K562 (cell line): ENCODE measurements around the gene L3MBTL1. TPM values are rescaled to one million over a fixed set of nuclear protein-coding genes. Genes with fewer than 3 reads are reported as not detected.

Experiments used
- ATAC-seq: fragments of 200-7000 bp; cut with Tn5 transposase; 3 replicates; pipeline ENCODE4 v1.9.1; 2020; ENCODE audit warnings: moderate library complexity
- BruUV-seq: library from RNA; stranded (reverse); fragments of 400-500 nt; replicated peaks from 2 replicates; lab custom pipeline; 2021; lab: Mats Ljungman, UMichigan
- CTCF ChIA-PET: fragments of 300-600 bp; formaldehyde crosslinking; extraction: SDS; loops from one replicate; lab custom pipeline; 2021; ENCODE audit warnings: low intra/inter-chr PET ratio; lab: Yijun Ruan, JAX
- POLR2A ChIA-PET: fragments of 300-600, 350-650 bp; sonication (Branson Sonifier 250); formaldehyde crosslinking; extraction: SDS; loops from one replicate; lab custom pipeline; 2021; ENCODE audit warnings: antibody characterized with exemption, inconsistent platforms; lab: Yijun Ruan, JAX
- DNase-seq, 4 experiments: peaks; one replicate each; pipeline versions ENCODE4 v3.0.0 to v3.0.0-alpha.2; 2011 to 2018; ENCODE audit warnings: low spot score in 3 of 4, mixed read lengths in 3 of 4; ENCODE audit errors: extremely low read depth in 1 of 4
- FAIRE-seq: peaks from 2 replicates; lab custom pipeline; 2011; peaks lifted over from hg19 to GRCh38; lab: Jason Lieb, UNC
- H2AFZ ChIP-seq: 2 replicates; pipeline ENCODE4 v1.6.0; 2011; ENCODE audit warnings: low read depth, low read length, control low read depth, inconsistent platforms
- H3K27ac ChIP-seq: fragments of 200-600 bp; 3 replicates; pipeline ENCODE4 v1.8.0; 2011; ENCODE audit warnings: low read depth, mild to moderate bottlenecking, control low read depth, inconsistent platforms, low read length, moderate library complexity, mixed read lengths; ENCODE audit errors: extremely low read depth
- H3K27me3 ChIP-seq, 2 experiments: fragments of 300-600 bp in 1 of 2; 2 replicates in 1 of 2; 3 replicates in 1 of 2; pipeline versions ENCODE4 v1.6.0 to v1.8.0; 2011; ENCODE audit warnings: inconsistent platforms in 2 of 2, low read length in 2 of 2, mild to moderate bottlenecking in 1 of 2, mixed read lengths in 1 of 2, moderate library complexity in 1 of 2; ENCODE audit not compliant: control insufficient read depth in 2 of 2, insufficient read depth in 2 of 2
- H3K36me3 ChIP-seq: fragments of 300-600 bp; 3 replicates; pipeline ENCODE4 v1.8.0; 2011; ENCODE audit warnings: mild to moderate bottlenecking, low read length, inconsistent platforms; ENCODE audit not compliant: control insufficient read depth, insufficient read depth
- H3K4me1 ChIP-seq, 2 experiments: fragments of 200-600 bp in 1 of 2; replicated peaks in 1 of 2; 2 replicates in 1 of 2; 3 replicates in 1 of 2; pipeline versions ENCODE4 v1.5.1 to v1.8.0; 2011; ENCODE audit warnings: inconsistent platforms in 2 of 2, low read length in 2 of 2, mild to moderate bottlenecking in 1 of 2, mixed read lengths in 1 of 2, moderate library complexity in 1 of 2; ENCODE audit not compliant: control insufficient read depth in 2 of 2, insufficient read depth in 2 of 2
- H3K4me2 ChIP-seq: 2 replicates; pipeline ENCODE4 v1.6.1; 2011; ENCODE audit warnings: low read length, control low read depth, inconsistent platforms, mixed read lengths; ENCODE audit not compliant: insufficient read depth
- H3K4me3 ChIP-seq: fragments of 200-600 bp; sonication (generic), shearing (Covaris generic); 2 replicates; pipeline ENCODE4 v1.5.1; 2016; ENCODE audit warnings: control low read depth, inconsistent platforms
- H3K79me2 ChIP-seq: fragments of 200-600 bp; 3 replicates; pipeline ENCODE4 v1.8.0; 2011; ENCODE audit warnings: low read length, inconsistent platforms; ENCODE audit not compliant: control insufficient read depth, insufficient read depth
- H3K9ac ChIP-seq, 2 experiments: 2 replicates each; pipeline versions ENCODE4 v1.6.0 to v1.6.1; 2011; ENCODE audit warnings: low read depth in 2 of 2, low read length in 2 of 2, control low read depth in 1 of 2, inconsistent platforms in 1 of 2, mild to moderate bottlenecking in 1 of 2, mixed read lengths in 1 of 2; ENCODE audit not compliant: insufficient read depth in 1 of 2
- H3K9me1 ChIP-seq: one replicate; pipeline ENCODE4 v1.6.0; 2011; ENCODE audit warnings: inconsistent platforms, mild to moderate bottlenecking, low read length, moderate library complexity; ENCODE audit not compliant: control insufficient read depth, insufficient read depth
- H3K9me3 ChIP-seq: replicated peaks from 2 replicates; pipeline ENCODE4 v1.5.1; 2011; ENCODE audit warnings: low read depth, low read length, inconsistent platforms; ENCODE audit not compliant: control insufficient read depth, insufficient read depth
- H4K20me1 ChIP-seq: replicated peaks from 2 replicates; pipeline ENCODE4 v1.6.1; 2011; ENCODE audit warnings: low read length, inconsistent platforms, mixed read lengths; ENCODE audit not compliant: control insufficient read depth, insufficient read depth
- CTBP1 ChIP-seq: fragments of 450-650 bp; IDR thresholded peaks from 2 replicates; pipeline ENCODE4 v1.6.1; 2016; ENCODE audit warnings: borderline replicate concordance
- HNRNPH1 ChIP-seq: fragments of 200-400 bp; formaldehyde crosslinking; optimal IDR thresholded peaks from 2 replicates; pipeline ENCODE3; 2017; ENCODE audit warnings: low read depth, mild to moderate bottlenecking, low read length, moderate library complexity
- HSF4 ChIP-seq: fragments of 250-450 bp; sonication (Bioruptor Pico); IDR thresholded peaks from 2 replicates; pipeline ENCODE4 v2.1.2; 2022; ENCODE audit warnings: mild to moderate bottlenecking, moderate library complexity, borderline replicate concordance
- JUNB ChIP-seq: fragments of 450-650 bp; formaldehyde crosslinking; conservative IDR thresholded peaks from 2 replicates; pipeline ENCODE4 v1.4.0; 2020; ENCODE audit warnings: mild to moderate bottlenecking
- L3MBTL2 ChIP-seq: fragments of 450-650 bp; IDR thresholded peaks from 2 replicates; pipeline ENCODE4 v1.6.1; 2016; ENCODE audit warnings: mild to moderate bottlenecking, moderate library complexity
- POU5F1 ChIP-seq: fragments of 150-350 bp; IDR thresholded peaks from 2 replicates; pipeline ENCODE4 v1.6.1; 2014; ENCODE audit warnings: borderline replicate concordance, low read length, low read depth, mild to moderate bottlenecking; ENCODE audit not compliant: partially characterized antibody
- TEAD4 ChIP-seq, 2 experiments: sonication (generic) in 1 of 2; formaldehyde crosslinking in 1 of 2; IDR thresholded peaks; 2 replicates each; pipeline versions ENCODE4 v1.6.1 to v1.8.0; 2012 to 2022; ENCODE audit warnings: borderline replicate concordance in 1 of 2, inconsistent platforms in 1 of 2, low read length in 1 of 2, mild to moderate bottlenecking in 1 of 2, missing genetic modification reagents in 1 of 2
- ZNF217 ChIP-seq: sonication (generic); formaldehyde crosslinking; IDR thresholded peaks from 2 replicates; pipeline ENCODE4 v1.8.0; 2022; ENCODE audit warnings: mild to moderate bottlenecking, missing genetic modification reagents
- ZNF79 ChIP-seq: fragments of 250-450 bp; sonication (Bioruptor Pico); IDR thresholded peaks from 2 replicates; pipeline ENCODE4 v1.4.0; 2020; ENCODE audit warnings: low read depth, mild to moderate bottlenecking, moderate library complexity
- ZSCAN32 ChIP-seq: fragments of 450-650 bp; formaldehyde crosslinking; IDR thresholded peaks from 2 replicates; pipeline ENCODE4 v1.4.0; 2020; ENCODE audit warnings: mild to moderate bottlenecking, moderate library complexity
- WGBS: fragments of 100-300 bp; shearing (Covaris generic); methylation state at CpG from one replicate; pipeline ENCODE4 v1.1.6; 2016; ENCODE audit warnings: low coverage, mixed read lengths; ENCODE audit not compliant: insufficient coverage; ENCODE audit errors: missing lambda C conversion rate; 5-methylcytosine and 5-hydroxymethylcytosine counted together
- in situ Hi-C: fragments of 300-500 bp; cut with MboI; formaldehyde crosslinking; loops from 4 replicates; pipeline ENCODE4 v1.15.0; 2018; ENCODE audit warnings: inconsistent platforms, mixed read lengths
- intact Hi-C: fragments of 100-400 bp; cut with micrococcal nuclease; formaldehyde crosslinking; loops from 2 replicates; pipeline ENCODE4 v1.14.2; 2022
- polyA plus RNA-seq, 8 experiments: library from polyadenylated mRNA; depleted of rRNA in 4 of 8; stranded (reverse) in 5 of 8; unstranded in 3 of 8; fragments of >200 nt; fragmentation: Nextera tagmentation in 2 of 8; fragmentation: Illumina TruSeq in 1 of 8; extraction: Ambion mirVana in 2 of 8; extraction: Trizol in 1 of 8; gene quantifications; 2 replicates each; pipeline versions ENCODE4 v1.2.1 to v1.2.3, GENCODE V29; 2011 to 2014; ENCODE audit warnings: inconsistent platforms in 1 of 8, missing spikeins in 1 of 8
- total RNA-seq, 7 experiments: library from RNA; depleted of rRNA in 6 of 7; stranded (reverse); fragments of >200 nt in 6 of 7; fragmentation: Illumina TruSeq in 2 of 7; extraction: Trizol in 2 of 7; gene quantifications; 2 replicates each; pipeline versions ENCODE4 v1.2.1 to v1.2.3, GENCODE V29; 2011 to 2021; ENCODE audit warnings: low replicate concordance in 1 of 7
- TF ChIP-seq, protein P1 (sequence below): fragments of 250-450 bp; sonication (Bioruptor Pico); IDR thresholded peaks from 2 replicates; pipeline ENCODE4 v1.5.0; 2020; ENCODE audit warnings: mild to moderate bottlenecking, borderline replicate concordance
- TF ChIP-seq, protein P2 (sequence below), 2 experiments: fragments of 450-650 bp; IDR thresholded peaks; 2 replicates each; pipeline ENCODE4 v1.6.1; 2016; ENCODE audit warnings: mild to moderate bottlenecking in 2 of 2, borderline replicate concordance in 1 of 2, low read depth in 1 of 2, moderate library complexity in 1 of 2

The L3MBTL1 gene
- total and polyA plus RNA-seq, 9 of the 15 experiments (the other 6 are each of a cell fraction or from before 2014, with no cell fraction given), result 0.77 to 10.0 (median 4.4) TPM

DNA sequence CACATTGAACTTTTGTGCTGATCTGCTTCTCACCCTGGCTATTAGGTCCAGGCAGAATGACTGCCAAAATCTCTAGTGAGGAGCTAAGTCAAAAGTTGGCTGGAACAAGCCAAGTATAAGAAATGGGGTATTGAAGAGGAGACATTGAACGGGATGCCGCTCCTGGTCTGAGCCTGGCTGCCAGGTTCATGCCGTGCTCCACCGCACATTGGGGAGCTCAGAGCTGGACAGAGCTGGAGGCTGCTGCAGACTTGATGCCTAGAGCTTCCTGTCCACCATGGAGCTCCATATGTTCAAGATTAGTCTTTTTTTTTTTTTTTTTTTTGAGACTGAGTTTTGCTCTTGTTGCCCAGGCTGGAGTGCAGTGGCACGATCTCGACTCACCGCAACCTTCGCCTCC lies 79.1 kb downstream of the L3MBTL1 start:
- Histone ChIP-seq H4K20me1 (no peaks in the 10 kb centered on the region), H2AFZ (no peak overlapping the region), H3K36me3 (no peaks in the 10 kb centered on the region), H3K27me3 (no peaks in the 10 kb centered on the region), H3K4me2 (no peak overlapping the region), H3K9ac (no peak overlapping the region), H3K27ac (no peak overlapping the region), H3K4me3 (no peak overlapping the region), H3K9me1 (no peaks in the 10 kb centered on the region), H3K4me1 (peaks cover 25 to 26% of the 10 kb centered on the region in 2 experiments), H3K79me2 (peaks cover 6% of the 10 kb centered on the region; the same call in 1 of the 3 replicates), H3K9me3 (peaks cover 3% of the 10 kb centered on the region; the same call in 1 of the 2 replicates)
- POLR2A ChIA-PET, result interaction anchor here (1.0 to 2.4 kb wide), 3 partner anchors 27 to 129 kb away, joined by 3 to 10 read pairs (median 3); partner anchors contain the start of gene SRSF6
- no TSS peak for BruUV-seq
- intact Hi-C loops, result no loop called here
- FAIRE-seq, result no peak
- no peak for DNase-seq
- in situ Hi-C loops, result no loop called here
- ATAC-seq, result no peak
- 75% methylated on average over 6 of the region's 8 CpGs for WGBS
- CTCF ChIA-PET, result no interaction called here
- TF ChIP-seq ZSCAN32 (CRISPR knock-in tag) (no peak), JUNB (CRISPR knock-in tag) (no peak), ZNF79 (no peak), ZNF217 (no peak), L3MBTL2 (no peak), CTBP1 (no peak), HNRNPH1 (no peak), TEAD4 (IDR thresholded peaks at IDR 0.05; ENCODE audit: low read length) (no peak), TEAD4 (CRISPR knock-in tag; IDR thresholded peaks at IDR 0.05; ENCODE audit: borderline replicate concordance) (no peak), POU5F1 (no peak), HSF4 (CRISPR knock-in tag) (no peak)
- TF ChIP-seq, protein P1, sequence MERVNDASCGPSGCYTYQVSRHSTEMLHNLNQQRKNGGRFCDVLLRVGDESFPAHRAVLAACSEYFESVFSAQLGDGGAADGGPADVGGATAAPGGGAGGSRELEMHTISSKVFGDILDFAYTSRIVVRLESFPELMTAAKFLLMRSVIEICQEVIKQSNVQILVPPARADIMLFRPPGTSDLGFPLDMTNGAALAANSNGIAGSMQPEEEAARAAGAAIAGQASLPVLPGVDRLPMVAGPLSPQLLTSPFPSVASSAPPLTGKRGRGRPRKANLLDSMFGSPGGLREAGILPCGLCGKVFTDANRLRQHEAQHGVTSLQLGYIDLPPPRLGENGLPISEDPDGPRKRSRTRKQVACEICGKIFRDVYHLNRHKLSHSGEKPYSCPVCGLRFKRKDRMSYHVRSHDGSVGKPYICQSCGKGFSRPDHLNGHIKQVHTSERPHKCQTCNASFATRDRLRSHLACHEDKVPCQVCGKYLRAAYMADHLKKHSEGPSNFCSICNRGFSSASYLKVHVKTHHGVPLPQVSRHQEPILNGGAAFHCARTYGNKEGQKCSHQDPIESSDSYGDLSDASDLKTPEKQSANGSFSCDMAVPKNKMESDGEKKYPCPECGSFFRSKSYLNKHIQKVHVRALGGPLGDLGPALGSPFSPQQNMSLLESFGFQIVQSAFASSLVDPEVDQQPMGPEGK, result no peak
- TF ChIP-seq, protein P2, sequence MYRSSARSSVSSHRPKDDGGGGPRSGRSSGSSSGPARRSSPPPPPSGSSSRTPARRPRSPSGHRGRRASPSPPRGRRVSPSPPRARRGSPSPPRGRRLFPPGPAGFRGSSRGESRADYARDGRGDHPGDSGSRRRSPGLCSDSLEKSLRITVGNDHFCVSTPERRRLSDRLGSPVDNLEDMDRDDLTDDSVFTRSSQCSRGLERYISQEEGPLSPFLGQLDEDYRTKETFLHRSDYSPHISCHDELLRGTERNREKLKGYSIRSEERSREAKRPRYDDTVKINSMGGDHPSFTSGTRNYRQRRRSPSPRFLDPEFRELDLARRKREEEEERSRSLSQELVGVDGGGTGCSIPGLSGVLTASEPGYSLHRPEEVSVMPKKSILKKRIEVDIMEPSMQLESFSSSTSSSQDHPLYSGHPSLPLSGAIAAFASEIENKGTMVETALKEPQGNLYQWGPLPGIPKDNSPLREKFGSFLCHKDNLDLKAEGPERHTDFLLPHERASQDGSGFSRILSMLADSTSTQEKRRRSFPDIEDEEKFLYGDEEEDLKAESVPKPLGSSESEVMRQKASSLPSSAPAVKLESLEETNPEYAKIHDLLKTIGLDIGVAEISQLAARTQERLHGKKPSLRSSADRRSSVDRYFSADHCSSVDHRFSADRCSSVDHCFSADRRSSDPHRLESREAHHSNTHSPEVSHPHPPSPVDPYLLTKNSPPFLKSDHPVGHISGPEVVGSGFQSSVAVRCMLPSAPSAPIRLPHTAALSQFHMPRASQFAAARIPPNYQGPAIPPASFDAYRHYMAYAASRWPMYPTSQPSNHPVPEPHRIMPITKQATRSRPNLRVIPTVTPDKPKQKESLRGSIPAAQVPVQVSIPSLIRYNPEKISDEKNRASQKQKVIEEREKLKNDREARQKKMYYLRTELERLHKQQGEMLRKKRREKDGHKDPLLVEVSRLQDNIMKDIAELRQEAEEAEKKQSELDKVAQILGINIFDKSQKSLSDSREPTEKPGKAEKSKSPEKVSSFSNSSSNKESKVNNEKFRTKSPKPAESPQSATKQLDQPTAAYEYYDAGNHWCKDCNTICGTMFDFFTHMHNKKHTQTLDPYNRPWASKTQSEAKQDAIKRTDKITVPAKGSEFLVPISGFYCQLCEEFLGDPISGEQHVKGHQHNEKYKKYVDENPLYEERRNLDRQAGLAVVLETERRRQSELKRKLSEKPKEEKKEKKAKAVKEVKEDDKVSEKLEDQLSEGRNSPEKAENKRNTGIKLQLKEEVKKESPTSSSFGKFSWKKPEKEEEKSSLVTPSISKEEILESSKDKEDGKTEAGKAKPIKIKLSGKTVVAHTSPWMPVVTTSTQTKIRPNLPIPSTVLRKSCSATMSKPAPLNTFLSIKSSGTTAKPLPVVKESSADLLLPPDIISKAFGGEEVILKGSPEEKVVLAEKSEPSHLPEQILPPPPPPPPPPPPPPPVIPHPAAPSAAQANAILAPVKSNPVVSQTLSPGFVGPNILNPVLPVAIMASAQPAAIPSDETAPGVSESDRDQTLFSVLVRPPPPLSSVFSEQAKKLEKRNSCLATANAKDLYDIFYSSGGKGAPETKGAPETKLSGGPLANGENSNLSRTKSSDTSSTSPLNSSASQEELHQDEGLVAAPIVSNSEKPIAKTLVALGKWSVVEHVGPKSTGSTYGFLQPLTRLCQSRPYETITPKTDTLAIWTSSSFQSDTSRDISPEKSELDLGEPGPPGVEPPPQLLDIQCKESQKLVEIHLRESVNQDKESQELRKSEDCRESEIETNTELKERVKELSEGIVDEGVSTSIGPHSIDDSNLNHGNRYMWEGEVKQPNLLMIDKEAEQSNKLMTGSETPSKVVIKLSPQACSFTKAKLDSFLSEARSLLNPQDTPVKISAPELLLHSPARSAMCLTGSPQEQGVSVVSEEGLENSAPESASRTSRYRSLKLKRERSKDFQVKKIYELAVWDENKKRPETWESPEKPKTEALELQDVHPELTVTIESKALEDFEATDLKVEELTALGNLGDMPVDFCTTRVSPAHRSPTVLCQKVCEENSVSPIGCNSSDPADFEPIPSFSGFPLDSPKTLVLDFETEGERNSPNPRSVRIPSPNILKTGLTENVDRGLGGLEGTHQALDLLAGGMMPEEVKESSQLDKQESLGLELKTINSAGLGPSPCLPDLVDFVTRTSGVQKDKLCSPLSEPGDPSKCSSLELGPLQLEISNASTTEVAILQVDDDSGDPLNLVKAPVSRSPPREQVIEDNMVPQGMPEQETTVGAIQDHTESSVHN (IDR thresholded peaks at IDR 0.05; ENCODE audit: borderline replicate concordance in 1 of 2, low read depth in 1 of 2), result no peak
